IMR-90 (cell line): ENCODE measurements around the gene MAD2L2. TPM values are rescaled to one million over a fixed set of nuclear protein-coding genes. Genes with fewer than 3 reads are reported as not detected.
A peak's percentile ranks its signal among the peaks of the same experiment; 100 is the strongest.

Experiments
- ATAC-seq: fragments of 200-7000 bp; cut with Tn5 transposase; 2 replicates; pipeline ENCODE4 v1.9.1; 2020; ENCODE audit warnings: low read depth, mild to moderate bottlenecking, moderate library complexity
- BruUV-seq: library from RNA; stranded (reverse); fragments of 400-500 nt; replicated peaks from 2 replicates; lab custom pipeline; 2021; lab: Mats Ljungman, UMichigan
- CTCF ChIA-PET: fragments of 300-600 bp; formaldehyde crosslinking; extraction: SDS; loops from one replicate; lab custom pipeline; 2021; ENCODE audit warnings: antibody characterized with exemption; lab: Yijun Ruan, JAX
- POLR2A ChIA-PET: fragments of 300-600 bp; sonication (Branson Sonifier 250); formaldehyde crosslinking; loops from one replicate; lab custom pipeline; 2022; ENCODE audit warnings: antibody characterized with exemption; ENCODE audit not compliant: unreplicated experiment; lab: Charles Lee
- DNase-seq: peaks from one replicate; pipeline ENCODE4 v3.0.0; 2013
- H2AFZ ChIP-seq: replicated peaks from 2 replicates; pipeline ENCODE3; 2013; ENCODE audit warnings: low read length, mild to moderate bottlenecking; ENCODE audit not compliant: poor library complexity
- H2AK5ac ChIP-seq: 2 replicates; pipeline ENCODE4 v1.6.1; 2013; ENCODE audit warnings: low read depth, low read length, inconsistent platforms
- H2AK9ac ChIP-seq: replicated peaks from 2 replicates; pipeline ENCODE3; 2013; ENCODE audit warnings: mild to moderate bottlenecking, low read depth, low read length, moderate library complexity; ENCODE audit not compliant: poor library complexity
- H2BK120ac ChIP-seq: 2 replicates; pipeline ENCODE4 v1.6.1; 2013; ENCODE audit warnings: low read depth, low read length, inconsistent platforms
- H2BK15ac ChIP-seq: 3 replicates; pipeline ENCODE4 v1.6.1; 2013; ENCODE audit warnings: low read depth, low read length, inconsistent platforms
- H2BK20ac ChIP-seq: 2 replicates; pipeline ENCODE4 v1.6.1; 2013; ENCODE audit warnings: low read depth, mild to moderate bottlenecking, inconsistent platforms, low read length, moderate library complexity
- H2BK5ac ChIP-seq: 2 replicates; pipeline ENCODE4 v1.6.1; 2013; ENCODE audit warnings: mild to moderate bottlenecking, low read depth, low read length, inconsistent platforms; ENCODE audit not compliant: poor library complexity, severe bottlenecking
- H3K14ac ChIP-seq: replicated peaks from 2 replicates; pipeline ENCODE4 v1.6.1; 2013; ENCODE audit warnings: low read depth, low read length, inconsistent platforms
- H3K18ac ChIP-seq: 2 replicates; pipeline ENCODE4 v1.6.1; 2013; ENCODE audit warnings: low read depth, low read length, control low read depth
- H3K23ac ChIP-seq: 2 replicates; pipeline ENCODE4 v1.6.1; 2013; ENCODE audit warnings: low read depth, low read length, inconsistent platforms
- H3K27ac ChIP-seq: 2 replicates; pipeline ENCODE4 v1.5.1; 2013; ENCODE audit warnings: mild to moderate bottlenecking, control low read depth, low read length; ENCODE audit not compliant: insufficient read depth
- H3K27me3 ChIP-seq: 2 replicates; pipeline ENCODE4 v1.6.1; 2013; ENCODE audit warnings: low read length; ENCODE audit not compliant: control insufficient read depth, insufficient read depth
- H3K36me3 ChIP-seq: 2 replicates; pipeline ENCODE4 v1.6.1; 2013; ENCODE audit warnings: low read length, mixed read lengths; ENCODE audit not compliant: control insufficient read depth, insufficient read depth
- H3K4ac ChIP-seq: 2 replicates; pipeline ENCODE4 v1.6.1; 2013; ENCODE audit warnings: low read depth, low read length, inconsistent platforms
- H3K4me1 ChIP-seq: 2 replicates; pipeline ENCODE4 v1.6.1; 2013; ENCODE audit warnings: low read length, mixed read lengths; ENCODE audit not compliant: control insufficient read depth, insufficient read depth
- H3K4me2 ChIP-seq: 2 replicates; pipeline ENCODE4 v1.6.1; 2013; ENCODE audit warnings: low read depth, mild to moderate bottlenecking, control low read depth, low read length, moderate library complexity
- H3K4me3 ChIP-seq: 2 replicates; pipeline ENCODE4 v1.5.1; 2013; ENCODE audit warnings: low read depth, mild to moderate bottlenecking, control low read depth, low read length, moderate library complexity; ENCODE audit not compliant: insufficient read depth
- H3K56ac ChIP-seq: 2 replicates; pipeline ENCODE4 v1.6.1; 2013; ENCODE audit warnings: low read length, inconsistent platforms; ENCODE audit not compliant: insufficient read depth; ENCODE audit errors: extremely low read depth
- H3K79me1 ChIP-seq, 2 experiments: 2 replicates each; pipeline ENCODE4 v1.6.1; 2013; ENCODE audit warnings: low read length in 2 of 2, inconsistent platforms in 1 of 2, low read depth in 1 of 2
- H3K9ac ChIP-seq: 2 replicates; pipeline ENCODE4 v1.6.1; 2013; ENCODE audit warnings: low read depth, low read length, control low read depth
- H3K9me1 ChIP-seq: 2 replicates; pipeline ENCODE4 v1.6.1; 2013; ENCODE audit warnings: low read length, inconsistent platforms; ENCODE audit not compliant: insufficient read depth
- H3K9me3 ChIP-seq: 2 replicates; pipeline ENCODE4 v1.6.1; 2013; ENCODE audit warnings: low read length; ENCODE audit not compliant: control insufficient read depth, insufficient read depth
- H4K20me1 ChIP-seq: 2 replicates; pipeline ENCODE4 v1.6.1; 2013; ENCODE audit warnings: low read length, inconsistent platforms; ENCODE audit not compliant: insufficient read depth
- H4K5ac ChIP-seq: 2 replicates; pipeline ENCODE4 v1.6.1; 2013; ENCODE audit warnings: mild to moderate bottlenecking, low read depth, low read length, control low read depth
- H4K8ac ChIP-seq, 2 experiments: 2 replicates each; pipeline ENCODE4 v1.6.1; 2013; ENCODE audit warnings: low read depth in 2 of 2, low read length in 2 of 2, control low read depth in 1 of 2, inconsistent platforms in 1 of 2
- H4K91ac ChIP-seq: 2 replicates; pipeline ENCODE4 v1.6.1; 2013; ENCODE audit warnings: low read depth, low read length, inconsistent platforms; ENCODE audit not compliant: insufficient read depth
- MXI1 ChIP-seq: IDR thresholded peaks from 2 replicates; pipeline ENCODE4 v1.6.1; 2012; ENCODE audit warnings: low read depth, mild to moderate bottlenecking, low read length, moderate library complexity, borderline replicate concordance
- RFX5 ChIP-seq: IDR thresholded peaks from 2 replicates; pipeline ENCODE4 v1.8.0; 2012; ENCODE audit warnings: low read depth, mild to moderate bottlenecking, low read length, moderate library complexity
- USF2 ChIP-seq: fragments of 150-350 bp; IDR thresholded peaks from 2 replicates; pipeline ENCODE4 v1.6.1; 2017; ENCODE audit warnings: mild to moderate bottlenecking, antibody characterized with exemption, low read length, low read depth
- WGBS, 2 experiments: methylation state at CpG; one replicate each; pipeline versions ENCODE4 v1.1.5 to v1.1.7; 2013; ENCODE audit warnings: missing lambda C conversion rate in 2 of 2; ENCODE audit not compliant: insufficient read length in 1 of 2; ENCODE audit errors: extremely low coverage in 2 of 2; 5-methylcytosine and 5-hydroxymethylcytosine counted together
- dilution Hi-C: fragments of 300-500 bp; cut with HindIII; formaldehyde crosslinking; loops from one replicate; pipeline ENCODE4 v1.14.3; 2018; ENCODE audit warnings: low sequenced_read_pairs; ENCODE audit not compliant: unreplicated experiment
- in situ Hi-C: fragments of 300-500 bp; cut with MboI; formaldehyde crosslinking; loops from 3 replicates; pipeline ENCODE4 v1.14.3; 2019; ENCODE audit warnings: low sequenced_read_pairs, inconsistent platforms, mixed read lengths
- intact Hi-C: fragments of 100-400 bp; cut with micrococcal nuclease; formaldehyde crosslinking; loops from 2 replicates; pipeline ENCODE4 v1.10.0; 2022
- polyA plus RNA-seq, 3 experiments: library from polyadenylated mRNA; depleted of rRNA; stranded (reverse); fragments of >200 nt; gene quantifications; 2 replicates each; pipeline ENCODE4 v1.2.3, GENCODE V29; 2012; ENCODE audit warnings: low replicate concordance in 1 of 3
- total RNA-seq: library from RNA; depleted of rRNA; stranded (reverse); fragments of >200 nt; gene quantifications from 2 replicates; pipeline ENCODE4 v1.2.3, GENCODE V29; 2012

The MAD2L2 gene
- total and polyA plus RNA-seq, 2 of the 4 experiments (the other 2 are of a cell fraction): 44.6 to 70.9 TPM

GRCh38 chr1:11701981-11702803 is 21.2 kb upstream of the MAD2L2 start:
- Histone ChIP-seq H3K56ac (no peak overlapping the region), H2BK15ac (no peak overlapping the region), H3K4me1 (no peaks in the 10 kb centered on the region; the same call in 1 of the 2 replicates), H3K9ac (no peak overlapping the region), H2BK5ac (peak overlapping the region; percentile 58), H2BK20ac (no peak overlapping the region), H2AK9ac (no peak overlapping the region), H2AK5ac (no peak overlapping the region), H2AFZ (peak overlapping the region; percentile 73), H3K36me3 (no peaks in the 10 kb centered on the region), H4K8ac (no peak overlapping the region), H3K4me3 (no peak overlapping the region), H4K5ac (no peak overlapping the region), H3K4me2 (no peak overlapping the region), H4K91ac (no peak overlapping the region), H4K20me1 (no peaks in the 10 kb centered on the region), H3K4ac (no peak overlapping the region), H3K27ac (no peak overlapping the region), H3K14ac (no peak overlapping the region), H3K27me3 (peaks cover 71% of the 10 kb centered on the region), H3K9me1 (peaks cover 4% of the 10 kb centered on the region), H3K23ac (peak overlapping the region; percentile 38; the same call in 1 of the 2 replicates), H3K18ac (no peak overlapping the region), H3K9me3 (no peaks in the 10 kb centered on the region), H3K79me1 (no peaks in the 10 kb centered on the region), H2BK120ac (no peak overlapping the region)
- no peak for DNase-seq
- CTCF ChIA-PET: no interaction called here
- TF ChIP-seq MXI1 (no peak), RFX5 (no peak), USF2 (no peak)
- no TSS peak for BruUV-seq
- POLR2A ChIA-PET: no interaction called here
- no peak for ATAC-seq
- in situ Hi-C loops (no loop called here), intact Hi-C loops (no loop called here), dilution Hi-C loops (no loop called here)
- WGBS, 2 experiments: 83 to 100% methylated on average over 2 to 12 of the region's 15 CpGs
